Lower leg skin (tissue), 4 donors: ENCODE data around the gene GET3. TPM values are rescaled to one million over a fixed set of nuclear protein-coding genes. Genes with fewer than 3 reads are reported as not detected.
"Not testable (repeated sequence)": the region's sequence is repeated elsewhere in the genome, so short reads cannot be mapped to it uniquely, and the experiment has no call there.

Experiments
- DNase-seq, 2 donors: peaks; one replicate each; pipeline ENCODE4 v3.0.0-alpha.2; 2019; ENCODE audit warnings: low spot score in 2 of 2
- H3K4me3 ChIP-seq: fragments of 200-600 bp; sonication (generic); 2 replicates; pipeline ENCODE4 v1.5.1; 2017; ENCODE audit warnings: mild to moderate bottlenecking, low read depth; ENCODE audit not compliant: poor library complexity, severe bottlenecking
- POLR2A ChIP-seq, 2 donors: fragments of 450-650 bp; IDR thresholded peaks; one replicate each; pipeline ENCODE4 v1.6.1; 2016 to 2017; ENCODE audit warnings: antibody characterized with exemption in 2 of 2, mild to moderate bottlenecking in 1 of 2, moderate library complexity in 1 of 2
- WGBS, 2 donors: methylation state at CpG; one replicate each; pipeline ENCODE4 v1.1.5; 2018; 5-methylcytosine and 5-hydroxymethylcytosine counted together
- intact Hi-C: fragments of 100-400 bp; cut with DNase I; formaldehyde crosslinking; loops from one replicate; pipeline ENCODE4 v1.15.0; 2023; ENCODE audit warnings: low total_unique reads
- total RNA-seq, 4 donors: library from RNA; depleted of rRNA; stranded (reverse); fragments of >200 nt; gene quantifications; one replicate each; pipeline ENCODE4 v1.1.0, GENCODE V29; 2016
- TF ChIP-seq, protein P1 (sequence below), 3 donors: fragments of 450-650 bp; IDR thresholded peaks; one replicate each; pipeline ENCODE4 v1.5.1; 2016; ENCODE audit warnings: antibody characterized with exemption in 3 of 3, mild to moderate bottlenecking in 3 of 3, moderate library complexity in 2 of 3

Gene GET3
- total RNA-seq, 4 donors from 2014 or later, result 43.2 to 63.2 (median 53.4) TPM

DNA sequence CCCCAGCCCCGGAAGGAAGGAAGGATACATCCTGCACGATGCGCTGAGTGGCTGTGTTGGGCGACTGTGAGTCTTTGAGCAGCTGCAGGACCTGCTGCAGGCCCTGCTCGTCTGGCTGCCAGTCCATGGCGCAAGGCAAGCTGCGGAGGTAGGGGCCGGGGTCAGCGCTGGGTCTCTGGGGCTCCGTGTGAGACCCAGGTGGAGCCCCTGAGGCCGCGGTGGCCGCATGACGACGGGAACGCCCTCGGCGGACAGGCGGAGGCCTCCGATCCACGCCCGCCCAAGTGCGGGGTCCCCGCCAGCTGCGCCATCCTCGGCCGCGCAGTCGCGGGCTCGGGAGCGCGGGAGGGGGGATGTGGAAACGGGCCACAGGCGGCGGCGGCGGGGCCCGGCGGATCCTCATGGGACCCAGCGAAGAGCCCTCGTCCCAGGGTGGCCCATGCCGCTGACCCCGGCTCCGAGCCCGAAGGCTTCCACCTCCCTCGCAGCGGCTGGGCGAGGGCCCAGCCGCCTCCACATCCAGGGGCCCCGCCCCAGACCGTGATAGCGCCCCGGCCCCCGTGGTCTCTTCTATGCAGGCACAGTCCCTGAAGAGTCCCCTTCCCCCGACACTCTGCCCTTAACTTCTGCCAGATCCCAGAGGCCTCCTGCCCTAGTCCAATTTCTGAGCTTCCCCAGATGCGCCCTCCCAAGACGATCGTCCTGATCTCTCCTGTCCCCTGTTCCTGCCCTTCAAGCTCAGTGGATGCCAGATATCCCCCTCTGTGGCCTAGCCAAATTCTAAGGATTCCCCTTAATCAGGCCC, 16.2 kb upstream of the GET3 start:
- H3K4me3 ChIP-seq, result peak overlapping the region; percentile 88
- 3 to 8% methylated on average over 53 to 57 of the region's 59 CpGs for WGBS, 2 donors
- intact Hi-C loops, result no loop called here
- no peak for DNase-seq
- TF ChIP-seq, protein P1, sequence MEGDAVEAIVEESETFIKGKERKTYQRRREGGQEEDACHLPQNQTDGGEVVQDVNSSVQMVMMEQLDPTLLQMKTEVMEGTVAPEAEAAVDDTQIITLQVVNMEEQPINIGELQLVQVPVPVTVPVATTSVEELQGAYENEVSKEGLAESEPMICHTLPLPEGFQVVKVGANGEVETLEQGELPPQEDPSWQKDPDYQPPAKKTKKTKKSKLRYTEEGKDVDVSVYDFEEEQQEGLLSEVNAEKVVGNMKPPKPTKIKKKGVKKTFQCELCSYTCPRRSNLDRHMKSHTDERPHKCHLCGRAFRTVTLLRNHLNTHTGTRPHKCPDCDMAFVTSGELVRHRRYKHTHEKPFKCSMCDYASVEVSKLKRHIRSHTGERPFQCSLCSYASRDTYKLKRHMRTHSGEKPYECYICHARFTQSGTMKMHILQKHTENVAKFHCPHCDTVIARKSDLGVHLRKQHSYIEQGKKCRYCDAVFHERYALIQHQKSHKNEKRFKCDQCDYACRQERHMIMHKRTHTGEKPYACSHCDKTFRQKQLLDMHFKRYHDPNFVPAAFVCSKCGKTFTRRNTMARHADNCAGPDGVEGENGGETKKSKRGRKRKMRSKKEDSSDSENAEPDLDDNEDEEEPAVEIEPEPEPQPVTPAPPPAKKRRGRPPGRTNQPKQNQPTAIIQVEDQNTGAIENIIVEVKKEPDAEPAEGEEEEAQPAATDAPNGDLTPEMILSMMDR (IDR thresholded peaks at IDR 0.05), result no peak
- no peak for TF ChIP-seq POLR2A (IDR thresholded peaks at IDR 0.05)

- 1% methylated on average over 27 to 38 of the region's 65 CpGs for WGBS, 2 donors
- intact Hi-C loops, result no loop called here
- DNase-seq, result peak; percentile 51 to 94
- peak overlapping the region; percentile 88 for H3K4me3 ChIP-seq
- TF ChIP-seq, protein P1 (IDR thresholded peaks at IDR 0.05), result no peak
- no peak for TF ChIP-seq POLR2A (IDR thresholded peaks at IDR 0.05)
These were observed 15.4 kb upstream of the GET3 start for GRCh38 chr19:12721656-12722565.

DNA sequence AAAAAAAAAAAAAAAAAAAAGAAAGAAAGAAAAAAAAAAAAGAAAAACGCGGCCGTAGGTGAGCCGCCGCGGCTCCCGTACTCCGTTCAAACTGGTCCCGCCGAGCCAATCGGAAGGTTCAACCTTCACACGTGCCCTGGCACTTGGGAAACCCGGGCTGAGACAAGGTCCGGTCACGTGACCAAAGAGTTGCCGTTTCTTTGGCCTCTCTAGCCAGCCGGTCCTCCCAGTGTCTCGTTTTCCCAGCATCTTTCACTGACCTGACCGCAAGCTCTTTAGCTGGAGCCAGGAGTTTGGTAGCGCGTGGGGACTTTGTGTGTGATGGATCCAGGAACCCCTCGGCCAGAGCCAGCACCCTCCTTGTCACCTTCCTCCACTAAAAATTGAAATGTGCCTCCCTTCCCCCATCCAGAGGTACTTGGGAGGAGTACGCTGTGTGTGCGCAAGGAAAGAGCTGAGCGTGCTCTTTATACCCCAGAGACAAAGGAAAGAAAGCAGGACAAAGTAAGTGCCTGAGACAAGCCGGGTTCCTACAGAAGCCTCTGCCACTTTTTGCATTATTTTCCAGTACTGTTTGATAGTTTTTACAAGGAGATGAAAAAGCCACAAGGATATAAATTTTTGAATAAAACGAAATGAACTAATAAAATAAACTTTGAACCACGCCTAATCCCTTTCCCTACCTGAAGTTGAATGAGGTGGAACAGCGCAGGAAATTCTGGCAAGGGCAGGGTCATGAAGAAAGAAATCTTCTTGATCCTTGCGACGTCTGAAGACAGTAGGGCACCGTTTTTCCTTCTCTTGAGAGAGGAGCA, 14.5 kb upstream of the GET3 start:
- intact Hi-C loops, result no loop called here
- H3K4me3 ChIP-seq, result peak overlapping the region; percentile 88
- TF ChIP-seq, protein P1 (IDR thresholded peaks at IDR 0.05), result no peak
- TF ChIP-seq POLR2A (IDR thresholded peaks at IDR 0.05), result no peak
- WGBS, 2 donors, result 0 to 1% methylated on average over 32 of the region's 32 CpGs
- peak; percentile 98 to 99 for DNase-seq

DNA sequence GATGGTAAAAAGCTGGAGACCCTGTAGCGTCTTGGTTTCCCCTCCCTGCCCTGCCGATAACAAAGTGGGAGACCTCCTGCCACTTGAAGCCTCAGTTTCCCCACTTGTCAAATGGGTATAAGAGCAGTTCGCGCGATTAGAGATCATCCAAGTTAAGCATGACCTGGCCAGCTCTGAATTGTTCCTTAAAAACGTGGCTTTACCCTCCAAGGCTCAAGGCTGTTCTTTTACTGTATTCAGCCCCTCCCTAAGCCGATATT, 14.0 kb upstream of the GET3 start:
- H3K4me3 ChIP-seq, result peak overlapping the region; percentile 10
- intact Hi-C loops, result no loop called here
- DNase-seq, result no peak
- TF ChIP-seq, protein P1 (IDR thresholded peaks at IDR 0.05), result no peak
- no peak for TF ChIP-seq POLR2A (IDR thresholded peaks at IDR 0.05)
- WGBS, 2 donors, result 0 to 1% methylated on average over 7 of the region's 7 CpGs

- peak in 1 of 2 donors; percentile 88 for DNase-seq
- intact Hi-C loops, result no loop called here
- WGBS, 2 donors, result 3 to 5% methylated on average over 27 to 28 of the region's 28 CpGs
- peak within 1 kb of the TSS; percentile 10 for H3K4me3 ChIP-seq
- TF ChIP-seq POLR2A (IDR thresholded peaks at IDR 0.05), result no peak
- TF ChIP-seq, protein P1 (IDR thresholded peaks at IDR 0.05), result no peak
These were observed 13.5 kb upstream of the GET3 start, which contains the start of gene TNPO2 for GRCh38 chr19:12723641-12724426. Gene TNPO2, minus strand, starts transcription at chr19:12723932. Its CDS starts 2,955 bp downstream, at chr19:12720977.

- DNase-seq, H3K4me3 ChIP-seq, intact Hi-C loops: not testable (repeated sequence)
- 90 to 93% methylated on average over 10 of the region's 10 CpGs for WGBS, 2 donors
These were observed 11.7 kb upstream of the GET3 start for GRCh38 chr19:12725612-12726011.
